Head of caudate nucleus (tissue), 42 donors: ENCODE data around the gene TRIML1.

Source experiments
- DNase-seq, 42 donors: peaks; one replicate each; pipeline versions ENCODE4 v3.0.0 to v3.0.0-alpha.2; 2020 to 2021; ENCODE audit warnings: mixed read lengths in 7 of 42
- intact Hi-C: fragments of 100-400 bp; cut with DNase I; formaldehyde crosslinking; loops from one replicate; pipeline ENCODE4 v1.15.0; 2022

TRIML1 gene

GRCh38 chr4:188139141-188139540 is at the start of gene TRIML1:
TRIML1 (plus strand) TSS chr4:188139441; CDS start chr4:188139559, 118 bp downstream.
- intact Hi-C loops: no loop called here
- DNase-seq: peak in 1 of 42 donors; percentile 32

- intact Hi-C loops: no loop called here
- no peak for DNase-seq
Observed at GRCh38 chr4:188092824-188093223, 46.4 kb upstream of the TRIML1 start.

- DNase-seq: no peak
- intact Hi-C loops: no loop called here
Observed at GRCh38 chr4:188106454-188106853, 32.8 kb upstream of the TRIML1 start.

- no peak for DNase-seq
- intact Hi-C loops: no loop called here
Observed at GRCh38 chr4:188107931-188108843, 31.1 kb upstream of the TRIML1 start.

GRCh38 chr4:188109157-188109755 is 30.0 kb upstream of the TRIML1 start, which contains the start of gene TRIML2:
TRIML2 (minus strand) TSS chr4:188109603; CDS start chr4:188105368, 4,235 bp downstream.
- intact Hi-C loops: no loop called here

GRCh38 chr4:188110036-188110435 is 29.2 kb upstream of the TRIML1 start:
- intact Hi-C loops: no loop called here
- no peak for DNase-seq

More at GRCh38 chr4:188109157-188109755, 30.0 kb upstream of the TRIML1 start, which contains the start of gene TRIML2:
- no peak for DNase-seq

GRCh38 chr4:188110741-188111471 is 28.3 kb upstream of the TRIML1 start:
- intact Hi-C loops: no loop called here
- DNase-seq: no peak

- intact Hi-C loops: no loop called here
- no peak for DNase-seq
Observed at GRCh38 chr4:188111955-188112354, 27.3 kb upstream of the TRIML1 start.

- DNase-seq: peak in 24 of 42 donors; percentile 8 to 74 (median 30)
- intact Hi-C loops: no loop called here
Observed at GRCh38 chr4:188113156-188113555, 26.1 kb upstream of the TRIML1 start.

GRCh38 chr4:188117631-188118324 is 21.5 kb upstream of the TRIML1 start:
- no peak for DNase-seq
- intact Hi-C loops: no loop called here

- no peak for DNase-seq
- intact Hi-C loops: no loop called here
Observed at GRCh38 chr4:188121530-188121929, 17.7 kb upstream of the TRIML1 start.

GRCh38 chr4:188127214-188127874 is 11.9 kb upstream of the TRIML1 start:
- DNase-seq: peak in 41 of 42 donors; percentile 8 to 91 (median 64)
- intact Hi-C loops: no loop called here

GRCh38 chr4:188130355-188130754 is 8.9 kb upstream of the TRIML1 start:
- DNase-seq: peak in 2 of 42 donors; percentile 14 to 32
- intact Hi-C loops: no loop called here

- peak in 1 of 42 donors; percentile 25 for DNase-seq
- intact Hi-C loops: no loop called here
Observed at GRCh38 chr4:188132232-188132631, 7.0 kb upstream of the TRIML1 start.

- DNase-seq: peak in 1 of 42 donors; percentile 31
- intact Hi-C loops: no loop called here
Observed at GRCh38 chr4:188138227-188138626, 1.0 kb upstream of the TRIML1 start.

- DNase-seq: no peak
- intact Hi-C loops: no loop called here
Observed at GRCh38 chr4:188139671-188140070, 430 bp downstream of the TRIML1 start.

- intact Hi-C loops: no loop called here
- peak in 1 of 42 donors; percentile 29 for DNase-seq
Observed at GRCh38 chr4:188143731-188144130, 4.5 kb downstream of the TRIML1 start.

- intact Hi-C loops: no loop called here
Observed at GRCh38 chr4:188145601-188146000, 6.4 kb downstream of the TRIML1 start.

More at GRCh38 chr4:188145601-188146000, 6.4 kb downstream of the TRIML1 start:
- peak in 1 of 42 donors; percentile 22 for DNase-seq
